K562 (cell line): ENCODE results near the gene FBXL13. TPM values are rescaled to one million over a fixed set of nuclear protein-coding genes. Genes with fewer than 3 reads are reported as not detected.
"Not testable (repeated sequence)": the region's sequence is repeated elsewhere in the genome, so short reads cannot be mapped to it uniquely, and the experiment has no call there.

Experiments used
- ATAC-seq: fragments of 200-7000 bp; cut with Tn5 transposase; 3 replicates; pipeline ENCODE4 v1.9.1; 2020; ENCODE audit warnings: moderate library complexity
- BruUV-seq: library from RNA; stranded (reverse); fragments of 400-500 nt; replicated peaks from 2 replicates; lab custom pipeline; 2021; lab: Mats Ljungman, UMichigan
- CTCF ChIA-PET: fragments of 300-600 bp; formaldehyde crosslinking; extraction: SDS; loops from one replicate; lab custom pipeline; 2021; ENCODE audit warnings: low intra/inter-chr PET ratio; lab: Yijun Ruan, JAX
- POLR2A ChIA-PET: fragments of 300-600, 350-650 bp; sonication (Branson Sonifier 250); formaldehyde crosslinking; extraction: SDS; loops from one replicate; lab custom pipeline; 2021; ENCODE audit warnings: antibody characterized with exemption, inconsistent platforms; lab: Yijun Ruan, JAX
- DNase-seq, 4 experiments: peaks; one replicate each; pipeline versions ENCODE4 v3.0.0 to v3.0.0-alpha.2; 2011 to 2018; ENCODE audit warnings: low spot score in 3 of 4, mixed read lengths in 3 of 4; ENCODE audit errors: extremely low read depth in 1 of 4
- FAIRE-seq: peaks from 2 replicates; lab custom pipeline; 2011; peaks lifted over from hg19 to GRCh38; lab: Jason Lieb, UNC
- H2AFZ ChIP-seq: 2 replicates; pipeline ENCODE4 v1.6.0; 2011; ENCODE audit warnings: low read depth, low read length, control low read depth, inconsistent platforms
- H3K27ac ChIP-seq: fragments of 200-600 bp; 3 replicates; pipeline ENCODE4 v1.8.0; 2011; ENCODE audit warnings: low read depth, mild to moderate bottlenecking, control low read depth, inconsistent platforms, low read length, moderate library complexity, mixed read lengths; ENCODE audit errors: extremely low read depth
- H3K27me3 ChIP-seq, 2 experiments: fragments of 300-600 bp in 1 of 2; 2 replicates in 1 of 2; 3 replicates in 1 of 2; pipeline versions ENCODE4 v1.6.0 to v1.8.0; 2011; ENCODE audit warnings: inconsistent platforms in 2 of 2, low read length in 2 of 2, mild to moderate bottlenecking in 1 of 2, mixed read lengths in 1 of 2, moderate library complexity in 1 of 2; ENCODE audit not compliant: control insufficient read depth in 2 of 2, insufficient read depth in 2 of 2
- H3K36me3 ChIP-seq: fragments of 300-600 bp; 3 replicates; pipeline ENCODE4 v1.8.0; 2011; ENCODE audit warnings: mild to moderate bottlenecking, low read length, inconsistent platforms; ENCODE audit not compliant: control insufficient read depth, insufficient read depth
- H3K4me1 ChIP-seq, 2 experiments: fragments of 200-600 bp in 1 of 2; replicated peaks in 1 of 2; 2 replicates in 1 of 2; 3 replicates in 1 of 2; pipeline versions ENCODE4 v1.5.1 to v1.8.0; 2011; ENCODE audit warnings: inconsistent platforms in 2 of 2, low read length in 2 of 2, mild to moderate bottlenecking in 1 of 2, mixed read lengths in 1 of 2, moderate library complexity in 1 of 2; ENCODE audit not compliant: control insufficient read depth in 2 of 2, insufficient read depth in 2 of 2
- H3K4me2 ChIP-seq: 2 replicates; pipeline ENCODE4 v1.6.1; 2011; ENCODE audit warnings: low read length, control low read depth, inconsistent platforms, mixed read lengths; ENCODE audit not compliant: insufficient read depth
- H3K4me3 ChIP-seq: fragments of 200-600 bp; sonication (generic), shearing (Covaris generic); 2 replicates; pipeline ENCODE4 v1.5.1; 2016; ENCODE audit warnings: control low read depth, inconsistent platforms
- H3K79me2 ChIP-seq: fragments of 200-600 bp; 3 replicates; pipeline ENCODE4 v1.8.0; 2011; ENCODE audit warnings: low read length, inconsistent platforms; ENCODE audit not compliant: control insufficient read depth, insufficient read depth
- H3K9ac ChIP-seq, 2 experiments: 2 replicates each; pipeline versions ENCODE4 v1.6.0 to v1.6.1; 2011; ENCODE audit warnings: low read depth in 2 of 2, low read length in 2 of 2, control low read depth in 1 of 2, inconsistent platforms in 1 of 2, mild to moderate bottlenecking in 1 of 2, mixed read lengths in 1 of 2; ENCODE audit not compliant: insufficient read depth in 1 of 2
- H3K9me1 ChIP-seq: one replicate; pipeline ENCODE4 v1.6.0; 2011; ENCODE audit warnings: inconsistent platforms, mild to moderate bottlenecking, low read length, moderate library complexity; ENCODE audit not compliant: control insufficient read depth, insufficient read depth
- H3K9me3 ChIP-seq: replicated peaks from 2 replicates; pipeline ENCODE4 v1.5.1; 2011; ENCODE audit warnings: low read depth, low read length, inconsistent platforms; ENCODE audit not compliant: control insufficient read depth, insufficient read depth
- H4K20me1 ChIP-seq: replicated peaks from 2 replicates; pipeline ENCODE4 v1.6.1; 2011; ENCODE audit warnings: low read length, inconsistent platforms, mixed read lengths; ENCODE audit not compliant: control insufficient read depth, insufficient read depth
- WGBS: fragments of 100-300 bp; shearing (Covaris generic); methylation state at CpG from one replicate; pipeline ENCODE4 v1.1.6; 2016; ENCODE audit warnings: low coverage, mixed read lengths; ENCODE audit not compliant: insufficient coverage; ENCODE audit errors: missing lambda C conversion rate; 5-methylcytosine and 5-hydroxymethylcytosine counted together
- in situ Hi-C: fragments of 300-500 bp; cut with MboI; formaldehyde crosslinking; loops from 4 replicates; pipeline ENCODE4 v1.15.0; 2018; ENCODE audit warnings: inconsistent platforms, mixed read lengths
- intact Hi-C: fragments of 100-400 bp; cut with micrococcal nuclease; formaldehyde crosslinking; loops from 2 replicates; pipeline ENCODE4 v1.14.2; 2022
- polyA plus RNA-seq, 8 experiments: library from polyadenylated mRNA; depleted of rRNA in 4 of 8; stranded (reverse) in 5 of 8; unstranded in 3 of 8; fragments of >200 nt; fragmentation: Nextera tagmentation in 2 of 8; fragmentation: Illumina TruSeq in 1 of 8; extraction: Ambion mirVana in 2 of 8; extraction: Trizol in 1 of 8; gene quantifications; 2 replicates each; pipeline versions ENCODE4 v1.2.1 to v1.2.3, GENCODE V29; 2011 to 2014; ENCODE audit warnings: inconsistent platforms in 1 of 8, missing spikeins in 1 of 8
- total RNA-seq, 7 experiments: library from RNA; depleted of rRNA in 6 of 7; stranded (reverse); fragments of >200 nt in 6 of 7; fragmentation: Illumina TruSeq in 2 of 7; extraction: Trizol in 2 of 7; gene quantifications; 2 replicates each; pipeline versions ENCODE4 v1.2.1 to v1.2.3, GENCODE V29; 2011 to 2021; ENCODE audit warnings: low replicate concordance in 1 of 7

FBXL13 gene
- total and polyA plus RNA-seq, 9 of the 15 experiments (the other 6 are each of a cell fraction or from before 2014, with no cell fraction given), result 16.3 to 55.0 (median 25.4) TPM

GRCh38 chr7:102795987-102796595 is 278.5 kb downstream of the FBXL13 start:
- H3K9ac ChIP-seq, H3K4me3 ChIP-seq, H3K9me3 ChIP-seq, FAIRE-seq, H3K27ac ChIP-seq, H3K27me3 ChIP-seq, H3K4me1 ChIP-seq, H3K4me2 ChIP-seq, H2AFZ ChIP-seq, ATAC-seq, BruUV-seq, in situ Hi-C loops, H3K36me3 ChIP-seq, H3K9me1 ChIP-seq, DNase-seq, POLR2A ChIA-PET, intact Hi-C loops, CTCF ChIA-PET, H4K20me1 ChIP-seq, H3K79me2 ChIP-seq: not testable (repeated sequence)
- 55% methylated on average over 3 of the region's 6 CpGs for WGBS

GRCh38 chr7:102794567-102794966 is 280.0 kb downstream of the FBXL13 start:
- intact Hi-C loops, FAIRE-seq, H3K27ac ChIP-seq, H3K27me3 ChIP-seq, H3K4me3 ChIP-seq, POLR2A ChIA-PET, CTCF ChIA-PET, H3K9me3 ChIP-seq, in situ Hi-C loops, H2AFZ ChIP-seq, ATAC-seq, BruUV-seq, DNase-seq, H3K9ac ChIP-seq, H3K36me3 ChIP-seq, H3K4me1 ChIP-seq, H4K20me1 ChIP-seq, H3K4me2 ChIP-seq, H3K9me1 ChIP-seq, H3K79me2 ChIP-seq: not testable (repeated sequence)
- 70% methylated on average over 1 of the region's 1 CpG for WGBS

DNA sequence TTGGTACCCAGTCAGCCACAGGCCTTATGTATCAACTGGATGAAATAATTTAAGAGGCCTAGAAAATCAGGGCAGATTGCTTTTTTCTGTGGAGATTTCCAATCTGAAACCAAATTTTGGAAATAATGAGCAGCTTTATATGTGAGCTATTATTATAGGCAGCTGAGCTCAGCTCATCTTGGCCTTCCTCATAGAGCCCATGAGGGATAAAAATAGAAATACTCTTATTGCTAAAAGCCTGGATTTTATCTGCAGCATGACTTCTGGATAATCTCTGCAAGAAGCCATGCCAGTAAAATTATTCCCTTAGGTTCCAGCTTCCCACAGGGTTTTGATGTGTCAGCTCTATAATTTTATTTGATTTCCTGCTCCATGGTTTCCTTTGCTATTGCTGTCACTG is 282.8 kb downstream of the FBXL13 start:
- POLR2A ChIA-PET, H3K9me3 ChIP-seq, H2AFZ ChIP-seq, H3K9me1 ChIP-seq, BruUV-seq, H3K27me3 ChIP-seq, H4K20me1 ChIP-seq, ATAC-seq, H3K4me2 ChIP-seq, H3K36me3 ChIP-seq, H3K9ac ChIP-seq, FAIRE-seq, H3K4me3 ChIP-seq, H3K4me1 ChIP-seq, DNase-seq, CTCF ChIA-PET, intact Hi-C loops, in situ Hi-C loops, H3K27ac ChIP-seq, H3K79me2 ChIP-seq: not testable (repeated sequence)

GRCh38 chr7:102791367-102791766 is 283.2 kb downstream of the FBXL13 start:
- H3K27me3 ChIP-seq, DNase-seq, H2AFZ ChIP-seq, intact Hi-C loops, in situ Hi-C loops, ATAC-seq, H3K9me3 ChIP-seq, H3K36me3 ChIP-seq, POLR2A ChIA-PET, H3K4me2 ChIP-seq, H3K79me2 ChIP-seq, H3K4me3 ChIP-seq, BruUV-seq, H3K9me1 ChIP-seq, H4K20me1 ChIP-seq, H3K4me1 ChIP-seq, CTCF ChIA-PET, H3K27ac ChIP-seq, FAIRE-seq, H3K9ac ChIP-seq: not testable (repeated sequence)
- 72% methylated on average over 5 of the region's 5 CpGs for WGBS
